T-helper 9 cell (primary cell): ENCODE measurements around the gene AGAP1.

ENCODE experiments used
- DNase-seq: peaks from one replicate; pipeline ENCODE4 v3.0.0-alpha.2; 2020

The AGAP1 gene

DNA sequence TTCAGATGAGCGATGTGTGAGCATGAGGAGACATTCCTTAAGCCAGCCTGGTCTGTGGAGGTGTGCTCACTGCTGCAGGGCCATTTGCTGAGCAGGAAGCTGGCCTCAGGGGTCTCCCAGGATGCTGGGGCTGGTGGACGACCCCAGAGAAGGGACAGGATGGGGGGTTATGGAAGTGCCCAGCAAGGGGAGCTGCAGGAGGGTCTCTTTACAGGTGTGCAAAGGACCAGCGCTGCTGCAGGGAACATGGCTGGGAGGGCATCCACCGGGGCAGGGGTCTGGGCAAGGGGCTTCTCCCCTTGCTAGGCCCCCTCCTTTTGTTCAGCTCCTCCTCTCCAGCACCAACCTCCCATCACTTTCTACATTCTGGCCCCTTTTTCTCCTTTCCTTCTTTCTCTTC, 489.2 kb downstream of the AGAP1 start:
- DNase-seq = no peak

DNA sequence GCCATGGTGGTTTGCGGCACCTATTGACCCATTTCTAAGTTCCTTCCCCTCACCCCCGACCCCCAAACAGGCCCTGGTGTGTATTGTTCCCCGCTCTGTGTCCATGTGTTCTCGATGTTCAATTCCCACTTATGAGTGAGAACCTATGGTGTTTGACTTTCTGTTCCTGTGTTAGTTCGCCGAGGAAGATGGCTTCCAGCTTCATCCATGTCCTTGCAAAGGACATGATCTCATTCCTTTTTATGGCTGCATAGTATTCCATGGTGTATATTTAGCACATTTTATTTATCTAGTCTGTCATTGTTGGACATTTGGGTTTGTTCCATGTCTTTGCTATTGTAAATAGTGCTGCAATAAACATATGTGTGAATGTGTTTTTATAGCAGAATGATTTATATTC, 490.7 kb downstream of the AGAP1 start:
- no peak for DNase-seq

DNA sequence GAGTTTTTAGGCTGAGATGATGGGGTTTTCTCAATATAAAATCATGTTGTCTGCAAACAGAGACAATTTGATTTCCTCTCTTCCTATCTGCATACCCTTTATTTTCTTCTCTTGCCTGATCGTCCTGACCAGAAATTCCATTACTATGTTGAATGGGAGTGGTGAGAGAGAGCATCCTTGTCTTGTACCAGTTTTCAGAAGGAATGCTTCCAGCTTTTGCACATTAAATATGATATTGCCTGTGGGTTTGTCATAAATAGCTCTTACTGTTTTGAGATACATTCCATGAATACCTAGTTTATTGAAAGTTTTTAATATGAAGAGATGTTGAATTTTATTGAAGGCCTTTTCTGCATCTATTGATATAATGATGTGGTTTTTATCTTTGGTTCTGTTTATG, 492.5 kb downstream of the AGAP1 start:
- DNase-seq = no peak

DNA sequence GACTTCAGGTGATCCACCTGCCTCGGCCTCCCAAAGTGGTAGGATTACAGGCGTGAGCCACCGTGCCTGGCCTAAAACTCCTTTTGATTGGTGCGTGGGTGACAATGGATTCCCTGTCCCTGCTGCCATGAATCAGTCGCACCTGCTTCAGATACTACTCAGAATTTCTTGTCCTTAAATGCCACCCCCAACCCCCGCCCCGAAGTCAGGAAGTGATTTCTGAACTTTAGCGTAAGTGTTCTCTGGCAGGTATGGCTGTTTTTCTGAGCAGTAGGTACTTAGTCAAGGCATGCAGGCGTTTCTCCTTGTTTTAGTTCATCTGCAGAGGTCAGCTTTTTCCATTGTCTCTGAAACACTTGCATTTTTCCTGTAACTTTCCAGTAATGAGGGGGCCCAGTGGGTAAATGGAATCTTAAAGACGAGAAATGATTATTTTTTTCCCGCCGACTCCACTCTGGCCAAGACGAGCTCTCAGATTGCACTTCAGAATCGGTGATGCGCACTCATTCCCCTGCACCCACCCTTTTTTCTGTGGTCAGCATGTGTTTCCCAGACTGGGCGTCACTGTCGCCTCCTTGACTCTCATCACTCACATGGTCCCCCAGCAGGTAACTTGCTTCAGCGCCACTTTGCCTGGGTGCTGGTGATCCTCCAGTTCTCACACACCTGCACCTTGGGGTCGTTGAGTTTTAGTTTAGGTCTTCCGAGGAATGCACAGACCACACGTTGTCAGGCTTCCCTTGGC, 494.6 kb downstream of the AGAP1 start:
- DNase-seq = no peak

DNA sequence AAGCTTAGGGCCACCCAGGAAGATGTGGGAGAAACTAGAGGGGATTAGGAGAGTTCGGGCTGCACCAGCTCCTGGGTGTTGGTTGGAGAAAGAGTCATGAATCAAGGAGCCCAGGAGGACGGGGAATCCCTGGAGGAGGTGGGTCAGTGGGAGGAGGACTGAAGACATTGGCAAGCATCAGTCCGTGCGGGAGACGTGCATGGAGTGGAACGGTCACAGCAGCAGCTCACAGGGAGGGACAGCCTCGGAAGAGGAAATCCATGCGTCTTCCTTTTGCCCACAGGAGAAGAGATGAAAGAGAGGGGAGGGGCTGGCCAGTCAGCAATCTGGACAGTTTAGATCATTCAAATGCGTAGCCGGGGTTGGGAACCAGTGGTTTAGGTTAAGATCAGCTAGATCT, 495.7 kb downstream of the AGAP1 start:
- DNase-seq = no peak

DNA sequence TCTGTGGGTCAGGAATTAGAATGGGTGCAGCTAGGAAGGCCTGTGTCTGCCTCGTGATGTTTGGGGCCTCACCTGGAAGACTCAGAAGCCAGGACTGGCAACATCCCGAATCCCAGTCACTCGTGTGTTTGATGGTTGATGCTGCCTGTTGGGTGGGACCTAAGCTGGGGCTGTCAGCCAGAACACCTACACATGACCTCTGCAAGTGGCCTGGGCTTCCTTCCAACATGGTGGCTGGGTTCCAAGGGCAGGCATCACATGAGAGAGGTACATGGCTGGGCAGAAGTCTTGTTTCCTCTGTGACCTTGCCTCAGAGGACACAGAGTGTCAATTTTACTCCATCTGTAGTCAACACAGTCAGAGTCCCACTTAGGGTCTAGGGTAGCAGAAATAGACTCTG, 496.5 kb downstream of the AGAP1 start:
- no peak for DNase-seq

DNA sequence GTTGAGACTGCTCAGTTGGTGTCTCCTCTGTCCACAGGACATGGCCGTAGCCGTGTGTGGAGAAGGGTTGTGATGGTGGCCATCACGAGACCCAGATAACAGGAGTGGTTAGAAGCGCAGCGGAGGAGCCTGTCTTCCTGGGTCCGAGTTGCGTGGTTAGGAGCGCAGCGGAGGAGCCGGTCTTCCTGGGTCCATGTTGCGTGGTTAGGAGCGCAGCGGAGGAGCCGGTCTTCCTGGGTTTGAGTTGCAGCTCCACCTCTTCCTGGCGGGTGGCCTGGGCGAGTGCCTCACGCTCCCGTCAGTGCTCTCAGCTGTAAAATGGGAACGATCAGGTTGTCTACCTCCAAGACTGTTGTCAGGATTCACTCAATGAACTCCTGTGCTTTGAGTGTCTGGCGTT, 498.2 kb downstream of the AGAP1 start:
- no peak for DNase-seq

DNA sequence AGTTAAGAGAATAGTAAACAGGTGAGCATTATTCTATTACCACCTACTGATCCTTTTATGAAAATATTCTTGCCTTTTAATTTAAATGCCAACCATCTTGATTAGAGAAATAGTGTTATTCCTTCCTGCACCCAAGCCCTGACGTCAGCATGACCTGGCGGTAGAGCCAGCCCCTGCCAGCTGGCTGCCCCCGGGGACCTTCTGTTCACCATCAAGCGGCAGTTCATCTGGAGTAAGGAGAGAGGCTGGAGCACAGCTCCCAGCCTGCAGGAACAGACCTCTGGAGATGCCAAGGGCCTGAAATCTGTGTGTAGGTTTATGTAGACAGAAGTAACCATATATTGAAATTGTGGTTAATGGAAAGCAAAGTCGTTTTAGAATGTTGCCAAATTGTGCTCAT, 502.6 kb downstream of the AGAP1 start:
- no peak for DNase-seq

DNA sequence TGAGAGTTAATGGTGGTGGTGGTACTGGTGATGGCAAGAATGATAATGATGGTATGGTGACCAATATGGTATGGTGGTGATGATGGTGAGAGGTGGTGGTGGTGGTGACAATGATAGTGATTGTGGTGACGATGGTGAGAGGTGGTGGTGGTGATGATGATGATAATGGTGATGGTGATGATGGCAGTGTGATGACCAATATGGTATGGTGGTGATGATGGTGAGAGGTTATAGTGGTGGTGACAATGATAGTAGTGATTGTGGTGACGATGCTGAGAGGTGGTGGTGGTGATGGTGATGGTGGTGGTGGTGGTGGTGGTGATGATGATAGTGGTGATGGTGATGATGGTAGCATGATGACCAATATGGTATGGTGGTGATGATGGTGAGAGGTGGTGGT, 505.2 kb downstream of the AGAP1 start:
- no peak for DNase-seq

DNA sequence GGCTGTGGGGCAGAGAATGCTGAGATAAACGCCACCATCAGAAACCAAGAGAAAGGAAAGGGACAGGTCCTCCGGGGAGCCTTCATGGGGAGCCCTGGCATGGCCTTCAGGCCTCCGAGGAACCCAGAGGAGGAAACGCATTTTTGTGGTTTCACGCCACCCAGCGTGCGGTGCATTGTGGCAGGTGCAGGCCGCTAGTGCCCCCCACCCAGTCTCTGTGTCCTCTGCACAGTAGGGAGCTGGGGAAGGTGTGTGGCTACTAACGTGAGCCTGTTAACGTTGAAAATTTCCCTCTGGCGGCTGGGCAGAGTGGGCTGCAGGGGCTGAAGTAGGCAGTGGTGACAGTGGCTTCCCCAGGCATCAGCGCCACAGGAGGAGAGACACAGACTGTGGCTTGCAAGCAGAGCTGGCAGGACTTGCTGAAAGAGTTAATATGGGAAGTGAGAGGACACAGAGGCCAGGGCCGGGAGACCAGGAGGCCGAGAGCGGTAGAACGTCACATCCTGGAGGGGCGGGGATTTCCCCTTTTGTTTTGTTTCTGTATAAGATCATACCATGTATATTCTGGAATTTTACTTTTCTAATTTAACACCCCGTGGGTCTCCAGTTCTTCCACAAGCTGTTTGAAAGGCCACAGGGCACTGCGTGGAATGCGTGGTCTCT, 507.5 kb downstream of the AGAP1 start:
- DNase-seq = no peak

DNA sequence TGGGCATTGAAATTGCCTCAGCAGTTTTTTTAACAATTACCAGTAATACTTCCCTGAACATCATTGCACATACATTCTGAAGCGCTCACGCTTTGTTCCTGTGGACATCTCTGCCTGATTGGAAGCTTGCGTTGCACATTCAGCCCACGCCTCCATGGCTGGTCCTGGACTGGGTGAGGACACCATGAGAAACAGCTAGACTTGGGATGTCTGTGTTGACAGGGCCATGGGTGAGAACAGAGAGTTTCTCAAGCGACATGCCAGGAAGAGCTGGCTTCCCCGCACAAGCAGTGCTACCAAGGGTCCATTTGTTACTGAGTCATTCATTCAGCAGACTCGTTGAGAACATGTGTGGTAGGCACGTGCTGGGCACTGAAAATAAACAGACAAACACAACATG, 508.0 kb downstream of the AGAP1 start:
- DNase-seq = no peak

DNA sequence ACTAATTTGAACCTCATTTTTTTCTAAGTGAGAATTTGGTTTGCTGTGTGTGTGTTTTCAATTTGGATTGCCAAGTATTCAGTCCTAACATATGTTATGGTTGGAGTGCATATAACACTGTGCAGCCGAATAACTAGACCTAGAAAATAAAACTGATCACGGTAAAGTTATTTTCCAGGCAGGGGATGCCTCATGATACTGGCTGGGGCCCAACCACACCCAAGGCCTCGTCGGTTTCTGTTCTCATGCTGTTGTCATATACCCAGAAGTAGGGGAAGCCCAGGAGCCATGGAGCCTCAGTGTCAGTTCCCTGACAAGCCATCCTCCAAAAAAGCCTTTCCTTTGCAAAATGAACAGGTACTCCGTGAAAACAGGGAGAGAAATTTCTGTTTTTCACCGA, 514.2 kb downstream of the AGAP1 start:
- DNase-seq = no peak

DNA sequence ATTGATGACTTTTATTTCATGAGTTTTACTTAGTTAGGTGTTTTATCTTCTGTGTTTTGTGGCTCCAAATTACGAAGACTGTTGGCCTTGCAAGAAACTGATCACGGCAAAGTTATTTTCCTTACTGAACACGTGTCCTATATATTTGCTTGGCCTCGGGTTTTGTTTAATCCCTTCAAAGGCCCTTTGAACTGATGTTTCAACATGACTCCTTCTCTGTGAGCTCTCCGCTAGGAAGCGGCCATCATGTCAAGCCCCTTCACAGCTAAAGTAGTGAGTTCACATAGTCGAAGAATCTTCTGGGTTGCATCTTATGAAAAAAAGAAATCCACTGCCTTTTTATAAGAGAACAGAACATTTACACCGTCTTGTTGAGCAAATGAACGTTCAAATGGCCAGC, 515.0 kb downstream of the AGAP1 start:
- DNase-seq = no peak

DNA sequence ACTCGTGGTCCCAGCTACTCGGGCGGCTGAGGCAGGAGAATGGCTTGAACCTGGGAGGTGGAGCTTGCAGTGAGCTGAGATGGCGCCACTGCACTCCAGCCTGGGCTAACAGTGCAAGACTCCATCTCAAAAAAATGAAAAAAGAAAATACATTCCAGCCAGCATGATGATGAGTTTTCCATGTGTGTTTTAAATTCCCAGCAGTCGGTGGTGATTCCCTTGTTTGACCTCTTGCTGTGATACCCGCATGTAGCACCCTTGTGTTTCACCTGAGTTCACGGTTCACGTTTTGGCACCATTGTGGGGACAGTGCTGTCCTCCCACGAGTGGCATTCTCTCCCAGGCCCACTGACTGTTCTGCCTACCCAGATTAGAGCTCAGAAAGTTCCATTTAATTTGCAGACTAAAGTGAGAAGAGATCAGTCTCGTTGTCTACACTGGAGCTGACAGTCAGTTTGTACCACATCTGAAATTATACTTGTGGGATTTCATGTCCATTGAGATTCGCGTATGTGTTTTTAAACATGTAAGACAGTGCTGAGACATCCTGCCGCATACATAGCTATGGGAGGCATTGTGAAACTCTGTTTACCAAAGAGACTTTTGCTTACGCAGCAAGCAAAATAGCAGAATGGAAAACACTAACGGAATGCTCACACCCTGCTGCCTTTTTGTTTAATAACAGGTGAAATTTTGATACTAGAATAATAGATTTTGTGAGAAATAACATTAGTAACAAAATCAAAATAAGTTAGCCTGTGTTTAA, 517.3 kb downstream of the AGAP1 start:
- no peak for DNase-seq

DNA sequence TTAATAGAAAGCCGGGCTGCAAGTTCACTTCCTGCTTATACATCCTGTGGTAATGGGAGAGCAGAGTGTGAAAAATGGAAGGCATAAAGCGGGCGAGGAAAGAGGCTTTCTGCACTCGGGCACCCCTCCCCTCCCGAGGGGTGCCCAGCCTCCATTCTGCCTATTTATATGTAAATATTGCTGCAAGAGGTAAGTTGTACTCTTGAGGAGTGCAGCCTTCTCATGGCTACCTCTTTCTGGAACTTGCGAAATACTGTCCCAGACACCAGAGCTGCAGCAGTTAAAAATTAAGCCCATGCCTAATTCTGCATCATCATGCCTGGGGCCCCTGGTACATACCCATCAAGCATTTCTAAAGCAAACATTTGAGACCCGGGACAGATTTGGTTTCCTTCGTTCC, 518.3 kb downstream of the AGAP1 start:
- DNase-seq = no peak

DNA sequence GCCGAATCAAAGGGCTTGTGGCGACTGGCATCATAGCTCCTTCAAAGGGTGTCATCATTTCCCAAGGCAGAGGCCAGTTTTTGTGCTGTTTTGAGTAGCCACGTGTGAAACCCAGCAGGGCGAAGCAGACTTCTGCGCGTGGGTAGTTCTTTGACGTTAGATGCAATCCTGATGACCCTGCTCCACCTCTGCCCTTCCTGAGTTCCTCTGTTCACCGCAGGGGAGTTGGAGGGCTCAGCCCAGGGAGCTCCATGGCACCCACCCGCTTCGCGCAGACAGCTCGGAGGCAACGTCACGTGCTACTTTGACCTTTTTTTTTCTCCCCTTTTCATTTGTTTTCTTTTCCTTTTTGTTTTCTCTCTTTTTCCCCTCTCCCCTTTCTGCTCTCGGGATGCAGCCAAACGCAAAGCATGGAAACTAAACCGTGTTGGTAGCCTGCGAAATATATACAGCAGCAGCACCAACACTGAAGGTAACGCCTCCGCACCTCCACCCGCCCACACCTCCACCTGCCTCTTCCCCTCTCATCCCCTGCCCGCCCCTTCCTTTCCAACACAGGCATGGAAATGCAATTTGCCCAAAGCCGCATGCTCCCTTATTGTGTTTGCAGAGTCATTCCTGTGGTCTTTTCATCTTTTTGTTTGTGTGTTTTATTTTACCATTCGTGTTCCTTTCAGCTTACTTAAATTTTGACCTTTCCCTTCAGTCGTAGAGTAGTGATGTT, 520.7 kb downstream of the AGAP1 start:
- no peak for DNase-seq

DNA sequence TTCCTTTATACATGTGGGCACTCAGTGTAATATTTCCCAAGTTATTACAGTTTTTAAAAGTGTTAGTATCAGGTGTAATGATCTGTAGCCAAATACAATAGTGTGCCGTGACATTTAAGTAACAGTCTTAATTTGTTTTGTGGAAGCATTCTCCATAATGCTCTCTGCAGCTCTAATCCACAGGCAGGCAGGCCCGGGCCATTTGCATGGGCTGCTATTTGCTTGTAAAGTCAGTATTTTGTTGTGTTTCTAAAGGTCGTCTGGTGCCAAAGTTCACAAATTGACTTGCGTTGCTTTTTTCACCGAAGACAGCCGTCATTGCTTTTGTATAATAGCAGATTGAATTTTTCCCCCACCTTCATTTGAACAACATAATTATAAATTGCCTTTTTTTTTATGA, 521.3 kb downstream of the AGAP1 start:
- no peak for DNase-seq

DNA sequence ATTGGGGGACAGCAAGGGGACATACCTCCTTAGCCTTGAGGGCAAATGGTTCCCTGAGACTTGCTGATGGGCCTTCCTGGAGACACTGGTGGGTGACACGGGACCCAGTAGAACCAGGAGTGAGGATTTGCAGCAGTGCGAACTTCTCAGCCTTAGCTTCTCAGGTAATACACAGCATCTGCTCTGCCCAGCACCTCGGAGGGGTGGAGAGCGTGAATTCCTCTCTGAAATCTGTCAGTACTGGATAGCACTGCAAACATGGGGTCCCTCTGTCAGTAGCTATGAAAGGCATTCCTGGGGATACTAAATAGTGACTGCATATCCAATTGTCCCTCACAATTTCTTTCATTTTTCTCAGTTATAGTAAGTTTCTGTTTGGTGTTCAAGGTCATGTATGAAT, 522.7 kb downstream of the AGAP1 start:
- DNase-seq = no peak

DNA sequence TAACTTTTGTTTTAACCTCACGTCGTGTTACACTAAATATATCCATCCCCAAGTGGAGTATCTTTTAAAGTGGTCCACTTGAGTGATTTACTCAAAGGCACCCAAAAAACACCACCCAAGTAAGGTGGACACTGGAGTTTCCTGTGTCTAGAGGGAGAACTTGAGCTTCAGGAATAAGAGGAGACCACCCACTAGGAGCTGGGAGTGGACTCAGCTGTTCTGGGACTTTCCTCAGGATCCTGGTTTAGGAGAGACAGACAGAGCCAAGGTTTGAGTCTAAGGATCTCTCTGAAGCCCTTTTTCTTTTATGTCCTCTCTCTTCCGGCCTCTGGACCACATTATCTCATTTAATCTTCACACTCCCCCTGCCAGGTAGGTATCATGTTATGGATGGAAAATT, 523.6 kb downstream of the AGAP1 start:
- no peak for DNase-seq

DNA sequence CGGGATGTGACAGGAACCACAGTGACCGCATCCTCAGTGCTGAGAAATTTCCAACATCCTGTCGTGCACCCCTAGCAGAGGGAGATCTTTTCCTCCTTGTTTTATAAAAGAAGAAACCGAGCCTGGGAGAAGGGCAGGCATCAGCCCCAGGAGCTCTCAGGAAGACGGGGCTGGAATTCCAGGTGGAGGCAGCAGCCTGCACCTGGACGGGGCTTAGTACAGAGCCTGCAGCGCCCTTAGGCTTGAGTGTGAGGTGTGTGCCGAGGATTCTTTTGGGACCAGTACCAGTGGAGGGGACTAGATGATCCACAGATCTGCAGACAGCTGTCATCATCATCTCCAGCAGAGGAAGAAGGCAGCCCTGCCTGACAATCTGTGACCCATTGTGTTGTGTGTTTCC, 525.6 kb downstream of the AGAP1 start:
- DNase-seq = no peak

DNA sequence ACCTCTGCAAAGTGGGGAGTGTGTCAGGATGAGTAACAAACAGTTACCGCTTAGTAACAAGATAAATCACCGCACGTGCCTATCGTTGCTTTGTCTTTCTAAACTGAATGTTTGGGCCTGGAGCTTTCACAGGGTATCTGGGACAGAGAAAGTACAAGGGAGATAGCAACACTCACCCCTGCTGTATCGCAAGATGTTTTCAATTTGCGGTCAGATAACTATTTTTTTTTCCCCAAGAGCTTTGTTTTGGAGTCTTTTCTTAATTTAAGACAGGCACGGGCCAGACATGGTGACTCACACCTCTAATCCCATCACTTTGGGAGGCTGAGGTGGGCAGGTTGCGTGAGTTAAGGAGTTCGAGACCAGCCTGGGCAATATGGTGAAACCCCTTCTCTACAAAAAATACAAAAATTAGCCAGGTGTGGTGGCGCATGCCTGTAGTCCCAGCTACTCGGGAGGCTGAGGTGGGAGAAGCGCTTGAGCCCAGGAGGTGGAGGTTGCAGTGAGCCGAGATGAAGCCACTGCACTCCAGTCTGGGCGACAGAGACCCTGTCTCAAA, 527.7 kb downstream of the AGAP1 start:
- DNase-seq = no peak

DNA sequence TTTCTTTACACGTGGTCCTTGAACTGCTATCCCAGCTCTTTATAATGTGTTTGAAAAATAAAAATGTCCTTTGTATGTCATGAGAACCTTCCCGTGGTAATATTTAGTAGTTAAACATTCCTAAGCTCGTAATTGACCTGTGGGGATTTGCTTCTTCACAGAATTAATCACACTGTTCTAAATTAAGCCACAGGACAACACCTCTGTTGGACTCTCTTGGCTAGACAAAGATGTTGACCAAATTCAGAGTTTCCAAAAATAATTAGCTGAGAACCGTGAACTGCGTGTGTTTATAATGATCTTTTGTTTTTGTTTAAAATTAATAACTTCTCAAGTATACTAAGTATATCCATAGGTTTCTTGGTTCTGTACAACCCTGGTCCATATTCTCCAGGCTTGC, 528.3 kb downstream of the AGAP1 start:
- no peak for DNase-seq

DNA sequence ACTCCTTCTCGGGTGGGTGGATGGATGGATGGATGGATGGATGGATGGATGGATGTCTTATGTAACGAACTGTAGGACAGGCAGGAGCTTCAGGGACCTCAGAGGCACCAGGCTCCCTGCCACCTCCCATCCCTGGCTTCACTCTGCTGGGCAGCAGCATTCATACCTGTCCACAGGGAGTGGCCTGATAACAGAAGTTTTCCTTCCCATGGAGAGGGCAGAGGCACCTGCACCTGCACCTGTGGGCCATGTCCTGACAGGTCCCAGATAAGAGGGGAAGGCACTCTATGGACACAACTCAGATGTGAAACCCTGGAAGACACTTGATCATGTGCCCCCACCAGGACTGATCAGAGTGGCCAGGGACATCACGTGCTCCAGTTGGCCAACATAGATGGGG, 532.0 kb downstream of the AGAP1 start:
- DNase-seq = no peak
